ENCODE measurements around the gene SEC14L6.

The SEC14L6 gene

GRCh38 chr22:30486118-30486517 lies 60.4 kb downstream of the SEC14L6 start:
- Histone ChIP-seq H2AFZ (ENCODE audit: low read length) (no peak overlapping the region), H3K4ac (ENCODE audit: low read length) (no peak overlapping the region), H3K4me1 (ENCODE audit: control insufficient read depth in 2 of 2, insufficient read depth in 1 of 2, low read depth in 1 of 2, low read length in 2 of 2) (no peaks in the 10 kb centered on the region), H3K23ac (ENCODE audit: low read depth, low read length, poor library complexity) (no peak overlapping the region), H3K18ac (ENCODE audit: low read length) (no peak overlapping the region), H3K79me1 (ENCODE audit: low read depth, low read length) (no peaks in the 10 kb centered on the region), H4K8ac (ENCODE audit: low read depth, low read length) (no peak overlapping the region), H4K91ac (ENCODE audit: low read depth, low read length, poor library complexity) (no peak overlapping the region), H3K27ac (replicated peaks; ENCODE audit: low read length) (no peak overlapping the region), H3K9me3 (replicated peaks in 1 of 2; ENCODE audit: control insufficient read depth in 2 of 2, insufficient read depth in 1 of 2, low read depth in 1 of 2, low read length in 2 of 2) (no peaks in the 10 kb centered on the region), H3K27me3 (ENCODE audit: control insufficient read depth in 3 of 3, insufficient read depth in 3 of 3, low read depth in 1 of 3, low read length in 3 of 3) (peaks cover 0 to 14% (median 0%) of the 10 kb centered on the region in 3 experiments), H3K4me2 (ENCODE audit: insufficient read depth, low read length, poor library complexity, severe bottlenecking) (no peak overlapping the region), H3K14ac (ENCODE audit: low read length) (no peak overlapping the region), H3K4me3 (ENCODE audit: low read length in 2 of 2) (no peak overlapping the region), H2BK15ac (ENCODE audit: low read length) (no peak overlapping the region), H2BK12ac (ENCODE audit: low read length) (no peak overlapping the region), H2BK5ac (ENCODE audit: low read length) (no peak overlapping the region), H3K36me3 (replicated peaks in 1 of 2; ENCODE audit: control insufficient read depth in 2 of 2, insufficient read depth in 2 of 2, low read length in 2 of 2) (no peaks in the 10 kb centered on the region), H2AK5ac (ENCODE audit: low read depth, low read length) (no peak overlapping the region), H2BK120ac (ENCODE audit: low read depth, low read length) (no peak overlapping the region), H3K9ac (ENCODE audit: low read depth, low read length, poor library complexity) (no peak overlapping the region)
- no CpG with 5 or more reads among the region's 5 CpGs for WGBS, 2 donors (ENCODE audit: extremely low coverage in 2 of 2, insufficient read length in 2 of 2, insufficient replicate concordance in 1 of 2)
- no peak for DNase-seq (ENCODE audit: low spot score)

GRCh38 chr22:30485362-30485988 lies 61.1 kb downstream of the SEC14L6 start:
- Histone ChIP-seq H2BK15ac (ENCODE audit: low read length) (no peak overlapping the region), H2BK12ac (ENCODE audit: low read length) (peak overlapping the region; percentile 8), H3K18ac (ENCODE audit: low read length) (peak overlapping the region; percentile 61), H3K4me2 (ENCODE audit: insufficient read depth, low read length, poor library complexity, severe bottlenecking) (no peak overlapping the region), H3K4ac (ENCODE audit: low read length) (no peak overlapping the region), H2AFZ (ENCODE audit: low read length) (peak overlapping the region; percentile 5), H3K23ac (ENCODE audit: low read depth, low read length, poor library complexity) (no peak overlapping the region), H3K4me3 (ENCODE audit: low read length in 2 of 2) (no peak overlapping the region), H3K36me3 (replicated peaks in 1 of 2; ENCODE audit: control insufficient read depth in 2 of 2, insufficient read depth in 2 of 2, low read length in 2 of 2) (no peaks in the 10 kb centered on the region), H3K4me1 (ENCODE audit: control insufficient read depth in 2 of 2, insufficient read depth in 1 of 2, low read depth in 1 of 2, low read length in 2 of 2) (no peaks in the 10 kb centered on the region), H3K27ac (replicated peaks; ENCODE audit: low read length) (no peak overlapping the region), H3K14ac (ENCODE audit: low read length) (no peak overlapping the region), H3K9ac (ENCODE audit: low read depth, low read length, poor library complexity) (peak overlapping the region; percentile 37), H3K27me3 (ENCODE audit: control insufficient read depth in 3 of 3, insufficient read depth in 3 of 3, low read depth in 1 of 3, low read length in 3 of 3) (peaks cover 0 to 8% (median 0%) of the 10 kb centered on the region in 3 experiments), H3K79me1 (ENCODE audit: low read depth, low read length) (no peaks in the 10 kb centered on the region), H2AK5ac (ENCODE audit: low read depth, low read length) (peak overlapping the region; percentile 33), H4K8ac (ENCODE audit: low read depth, low read length) (no peak overlapping the region), H3K9me3 (replicated peaks in 1 of 2; ENCODE audit: control insufficient read depth in 2 of 2, insufficient read depth in 1 of 2, low read depth in 1 of 2, low read length in 2 of 2) (no peaks in the 10 kb centered on the region), H2BK120ac (ENCODE audit: low read depth, low read length) (no peak overlapping the region), H2BK5ac (ENCODE audit: low read length) (no peak overlapping the region), H4K91ac (ENCODE audit: low read depth, low read length, poor library complexity) (no peak overlapping the region)
- DNase-seq (ENCODE audit: low spot score): peak; percentile 53
- no CpG with 5 or more reads among the region's 18 CpGs for WGBS, 2 donors (ENCODE audit: extremely low coverage in 2 of 2, insufficient read length in 2 of 2, insufficient replicate concordance in 1 of 2)

- DNase-seq (ENCODE audit: low spot score): no peak
- H3K4me3 ChIP-seq (ENCODE audit: low read length in 2 of 2): no peak overlapping the region
- no peak overlapping the region for H3K4ac ChIP-seq (ENCODE audit: low read length)
- no peaks in the 10 kb centered on the region for H3K79me1 ChIP-seq (ENCODE audit: low read depth, low read length)
- H4K8ac ChIP-seq (ENCODE audit: low read depth, low read length): no peak overlapping the region
- no peak overlapping the region for H2AFZ ChIP-seq (ENCODE audit: low read length)
- no peaks in the 10 kb centered on the region for H3K36me3 ChIP-seq (replicated peaks in 1 of 2; ENCODE audit: control insufficient read depth in 2 of 2, insufficient read depth in 2 of 2, low read length in 2 of 2)
- H2BK5ac ChIP-seq (ENCODE audit: low read length): no peak overlapping the region
- no peak overlapping the region for H3K23ac ChIP-seq (ENCODE audit: low read depth, low read length, poor library complexity)
- no peak overlapping the region for H3K14ac ChIP-seq (ENCODE audit: low read length)
- no peak overlapping the region for H3K18ac ChIP-seq (ENCODE audit: low read length)
- no peak overlapping the region for H3K9ac ChIP-seq (ENCODE audit: low read depth, low read length, poor library complexity)
- no CpG with 5 or more reads among the region's 1 CpG for WGBS, 2 donors (ENCODE audit: extremely low coverage in 2 of 2, insufficient read length in 2 of 2, insufficient replicate concordance in 1 of 2)
- no peaks in the 10 kb centered on the region for H3K9me3 ChIP-seq (replicated peaks in 1 of 2; ENCODE audit: control insufficient read depth in 2 of 2, insufficient read depth in 1 of 2, low read depth in 1 of 2, low read length in 2 of 2)
- no peaks in the 10 kb centered on the region for H3K4me1 ChIP-seq (ENCODE audit: control insufficient read depth in 2 of 2, insufficient read depth in 1 of 2, low read depth in 1 of 2, low read length in 2 of 2)
- H3K4me2 ChIP-seq (ENCODE audit: insufficient read depth, low read length, poor library complexity, severe bottlenecking): no peak overlapping the region
- peaks cover 0 to 7% (median 0%) of the 10 kb centered on the region in 3 experiments for H3K27me3 ChIP-seq (ENCODE audit: control insufficient read depth in 3 of 3, insufficient read depth in 3 of 3, low read depth in 1 of 3, low read length in 3 of 3)
- H2BK15ac ChIP-seq (ENCODE audit: low read length): no peak overlapping the region
- no peak overlapping the region for H2BK12ac ChIP-seq (ENCODE audit: low read length)
- H4K91ac ChIP-seq (ENCODE audit: low read depth, low read length, poor library complexity): no peak overlapping the region
- H2AK5ac ChIP-seq (ENCODE audit: low read depth, low read length): no peak overlapping the region
- no peak overlapping the region for H2BK120ac ChIP-seq (ENCODE audit: low read depth, low read length)
- no peak overlapping the region for H3K27ac ChIP-seq (replicated peaks; ENCODE audit: low read length)
These were observed 63.4 kb downstream of the SEC14L6 start for GRCh38 chr22:30483169-30483568.

DNA sequence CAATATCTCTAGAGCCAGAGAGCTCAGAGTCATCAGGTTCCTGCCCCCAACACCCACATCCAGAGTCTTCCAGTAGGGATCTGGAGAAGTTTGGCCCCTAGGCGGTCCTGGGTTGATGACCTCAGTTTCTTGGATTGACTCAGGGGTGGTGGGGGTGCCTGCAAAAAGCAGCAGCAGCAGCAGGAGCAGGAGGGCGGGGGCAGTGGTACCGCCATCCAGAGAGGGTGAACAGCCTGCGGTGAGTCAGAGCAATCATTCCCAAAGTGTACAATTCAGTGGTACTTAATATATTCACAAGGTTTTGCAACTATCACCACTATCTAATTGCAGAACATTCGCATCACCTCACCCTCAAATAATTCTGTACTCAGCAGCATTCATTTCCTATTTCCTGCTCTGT lies 64.8 kb downstream of the SEC14L6 start:
- no peaks in the 10 kb centered on the region for H3K36me3 ChIP-seq (replicated peaks in 1 of 2; ENCODE audit: control insufficient read depth in 2 of 2, insufficient read depth in 2 of 2, low read length in 2 of 2)
- H2AK5ac ChIP-seq (ENCODE audit: low read depth, low read length): no peak overlapping the region
- no peak overlapping the region for H3K23ac ChIP-seq (ENCODE audit: low read depth, low read length, poor library complexity)
- no peak overlapping the region for H3K4me3 ChIP-seq (ENCODE audit: low read length in 2 of 2)
- no peak overlapping the region for H4K8ac ChIP-seq (ENCODE audit: low read depth, low read length)
- peaks cover 0 to 12% (median 0%) of the 10 kb centered on the region in 3 experiments for H3K27me3 ChIP-seq (ENCODE audit: control insufficient read depth in 3 of 3, insufficient read depth in 3 of 3, low read depth in 1 of 3, low read length in 3 of 3)
- H3K27ac ChIP-seq (replicated peaks; ENCODE audit: low read length): no peak overlapping the region
- no peak for DNase-seq (ENCODE audit: low spot score)
- no CpG with 5 or more reads among the region's 5 CpGs for WGBS, 2 donors (ENCODE audit: extremely low coverage in 2 of 2, insufficient read length in 2 of 2, insufficient replicate concordance in 1 of 2)
- H3K18ac ChIP-seq (ENCODE audit: low read length): no peak overlapping the region
- H3K14ac ChIP-seq (ENCODE audit: low read length): no peak overlapping the region
- H3K4me2 ChIP-seq (ENCODE audit: insufficient read depth, low read length, poor library complexity, severe bottlenecking): no peak overlapping the region
- no peak overlapping the region for H3K4ac ChIP-seq (ENCODE audit: low read length)
- H3K9me3 ChIP-seq (replicated peaks in 1 of 2; ENCODE audit: control insufficient read depth in 2 of 2, insufficient read depth in 1 of 2, low read depth in 1 of 2, low read length in 2 of 2): no peaks in the 10 kb centered on the region
- H3K4me1 ChIP-seq (ENCODE audit: control insufficient read depth in 2 of 2, insufficient read depth in 1 of 2, low read depth in 1 of 2, low read length in 2 of 2): no peaks in the 10 kb centered on the region
- H2AFZ ChIP-seq (ENCODE audit: low read length): no peak overlapping the region
- H3K79me1 ChIP-seq (ENCODE audit: low read depth, low read length): no peaks in the 10 kb centered on the region
- no peak overlapping the region for H2BK15ac ChIP-seq (ENCODE audit: low read length)
- no peak overlapping the region for H3K9ac ChIP-seq (ENCODE audit: low read depth, low read length, poor library complexity)
- H2BK5ac ChIP-seq (ENCODE audit: low read length): no peak overlapping the region
- H2BK120ac ChIP-seq (ENCODE audit: low read depth, low read length): no peak overlapping the region
- no peak overlapping the region for H4K91ac ChIP-seq (ENCODE audit: low read depth, low read length, poor library complexity)
- no peak overlapping the region for H2BK12ac ChIP-seq (ENCODE audit: low read length)

Data from neuronal stem cell (in vitro differentiated cells).